Iris pigment epithelial cell (primary cell): ENCODE results near the gene KRTAP20-2.

ENCODE experiments used
- DNase-seq: peaks from one replicate; pipeline ENCODE4 v3.0.0-alpha.2; 2011; ENCODE audit warnings: low read depth

The KRTAP20-2 gene

GRCh38 chr21:30634906-30635305, at the start of gene KRTAP20-2:
Gene KRTAP20-2 (plus strand): TSS chr21:30635206. CDS start chr21:30635264, 58 bp downstream.
- no peak for DNase-seq

DNA sequence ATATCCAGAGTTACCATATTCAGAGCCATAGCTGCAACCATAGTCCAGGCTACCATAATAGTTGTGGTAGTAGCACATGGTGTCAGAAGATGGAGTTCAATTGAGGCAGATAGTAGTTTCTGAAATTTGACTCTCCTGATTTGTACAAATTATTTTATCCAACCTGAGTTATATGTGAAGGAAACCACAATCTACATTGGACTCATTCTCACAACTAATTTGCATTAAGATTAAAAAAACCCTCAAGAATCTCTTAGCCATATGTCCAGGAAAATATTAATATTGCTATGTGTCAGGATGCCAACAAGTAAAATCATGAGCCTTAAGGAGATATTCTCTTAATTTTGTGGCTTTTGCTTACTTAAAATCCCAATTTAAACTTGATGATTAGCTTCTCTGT, 44.7 kb upstream of the KRTAP20-2 start, which contains the start of gene KRTAP22-2:
TSS of gene KRTAP22-2 (minus strand) at position 101 of the 400 bp plus-strand sequence.
- DNase-seq, result no peak

- DNase-seq, result no peak
Measured at GRCh38 chr21:30592140-30592539, 42.9 kb upstream of the KRTAP20-2 start, which contains the start of gene KRTAP6-3. Gene KRTAP6-3 (plus strand): TSS chr21:30592440. CDS start chr21:30592446, 6 bp downstream.

- DNase-seq, result no peak
Measured at GRCh38 chr21:30598802-30599201, 36.2 kb upstream of the KRTAP20-2 start, which contains the start of gene KRTAP6-2. Gene KRTAP6-2 (minus strand): TSS chr21:30598902. CDS start chr21:30598874, 28 bp downstream.

GRCh38 chr21:30600787-30601186, 34.2 kb upstream of the KRTAP20-2 start, which contains the start of gene KRTAP22-1:
Gene KRTAP22-1 (plus strand): TSS chr21:30601087.
- no peak for DNase-seq

GRCh38 chr21:30605968-30606367, 29.0 kb upstream of the KRTAP20-2 start:
- DNase-seq, result no peak

GRCh38 chr21:30612132-30612531, 22.9 kb upstream of the KRTAP20-2 start:
- no peak for DNase-seq

DNA sequence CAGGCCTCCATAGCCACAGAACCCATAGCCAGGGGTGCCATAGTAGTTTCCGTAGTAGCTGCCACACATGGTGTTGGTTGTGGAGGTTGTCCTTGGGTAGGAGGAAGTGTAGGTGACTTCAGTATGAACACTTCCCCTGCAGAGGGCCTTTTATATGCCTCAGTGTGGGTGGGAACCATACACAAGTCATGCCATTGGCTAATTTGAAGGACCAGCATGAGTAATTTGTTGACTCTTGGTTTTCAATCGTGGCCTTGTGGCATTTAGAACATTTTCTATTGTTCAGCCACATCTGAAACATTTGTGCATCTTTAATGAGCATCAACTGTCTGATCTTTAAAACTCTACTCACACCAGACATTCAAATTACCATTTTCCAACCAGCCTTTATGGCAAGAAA, 21.2 kb upstream of the KRTAP20-2 start, which contains the start of gene KRTAP6-1:
TSS of gene KRTAP6-1 (minus strand) at position 95 of the 400 bp plus-strand sequence. CDS start at position 69, 26 bp downstream.
- DNase-seq, result no peak

- DNase-seq, result no peak
Measured at GRCh38 chr21:30615199-30615598, 19.8 kb upstream of the KRTAP20-2 start.

GRCh38 chr21:30616125-30616524, 18.9 kb upstream of the KRTAP20-2 start, which contains the start of gene KRTAP20-1:
Gene KRTAP20-1 (plus strand): TSS chr21:30616425. CDS start chr21:30616455, 30 bp downstream.
- no peak for DNase-seq

DNA sequence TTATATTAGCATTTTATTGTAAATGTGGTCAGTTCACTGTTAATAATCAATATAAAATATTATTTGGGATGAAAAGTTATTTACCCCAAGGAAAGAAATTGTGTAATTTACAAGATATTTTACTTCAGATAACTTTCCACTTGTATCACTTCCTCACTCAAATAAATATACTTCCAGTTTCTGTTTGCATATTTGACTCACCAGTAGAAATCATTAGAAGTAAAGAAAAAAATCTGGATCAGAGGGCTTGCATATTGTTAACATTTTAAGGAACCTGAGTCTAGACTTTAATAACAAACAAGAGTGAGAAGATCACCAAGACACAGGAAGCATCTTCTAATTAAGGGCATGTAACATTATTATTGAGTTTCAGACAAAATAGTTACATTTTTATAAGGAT, 14.9 kb upstream of the KRTAP20-2 start:
- no peak for DNase-seq

DNA sequence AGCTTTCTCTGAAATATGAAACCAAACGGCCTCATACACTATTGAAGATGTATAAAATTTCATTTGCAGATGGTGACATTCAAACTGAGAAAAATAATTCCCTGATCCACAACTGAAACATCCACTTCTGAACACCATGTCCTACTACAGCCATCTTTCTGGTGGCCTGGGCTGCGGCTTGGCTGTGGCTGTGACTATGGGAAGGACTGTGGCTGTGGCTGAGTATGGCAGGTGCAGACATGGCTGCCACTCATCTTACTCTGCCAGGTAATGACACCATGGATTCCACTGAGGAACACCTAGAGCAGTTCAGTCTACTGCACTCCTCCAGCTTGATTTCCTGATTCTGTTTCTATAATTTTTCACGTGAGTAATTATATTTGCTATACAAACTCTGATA, 14.5 kb upstream of the KRTAP20-2 start, which contains the start of gene KRTAP20-4:
TSS of gene KRTAP20-4 (plus strand) at position 106 of the 400 bp plus-strand sequence.
- DNase-seq, result no peak

DNA sequence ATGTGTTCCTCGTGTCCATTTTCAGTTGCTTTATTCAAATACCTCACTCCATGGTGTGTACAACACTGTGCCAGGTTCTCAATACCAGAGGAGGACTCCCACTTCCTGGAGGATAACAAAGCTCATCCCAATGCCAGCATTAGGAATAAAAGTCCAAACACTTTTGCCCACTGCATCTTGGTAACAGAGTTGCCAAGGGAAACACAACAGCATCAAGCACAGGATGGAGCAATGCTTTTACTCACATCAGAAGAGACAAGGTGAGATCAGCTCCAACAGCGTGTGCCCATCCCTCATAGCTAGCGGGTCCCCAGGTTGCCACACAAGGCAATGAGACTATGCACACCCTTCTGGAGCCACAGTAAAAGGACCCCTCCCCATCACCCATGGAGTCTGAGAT, 11.6 kb upstream of the KRTAP20-2 start:
- no peak for DNase-seq

DNA sequence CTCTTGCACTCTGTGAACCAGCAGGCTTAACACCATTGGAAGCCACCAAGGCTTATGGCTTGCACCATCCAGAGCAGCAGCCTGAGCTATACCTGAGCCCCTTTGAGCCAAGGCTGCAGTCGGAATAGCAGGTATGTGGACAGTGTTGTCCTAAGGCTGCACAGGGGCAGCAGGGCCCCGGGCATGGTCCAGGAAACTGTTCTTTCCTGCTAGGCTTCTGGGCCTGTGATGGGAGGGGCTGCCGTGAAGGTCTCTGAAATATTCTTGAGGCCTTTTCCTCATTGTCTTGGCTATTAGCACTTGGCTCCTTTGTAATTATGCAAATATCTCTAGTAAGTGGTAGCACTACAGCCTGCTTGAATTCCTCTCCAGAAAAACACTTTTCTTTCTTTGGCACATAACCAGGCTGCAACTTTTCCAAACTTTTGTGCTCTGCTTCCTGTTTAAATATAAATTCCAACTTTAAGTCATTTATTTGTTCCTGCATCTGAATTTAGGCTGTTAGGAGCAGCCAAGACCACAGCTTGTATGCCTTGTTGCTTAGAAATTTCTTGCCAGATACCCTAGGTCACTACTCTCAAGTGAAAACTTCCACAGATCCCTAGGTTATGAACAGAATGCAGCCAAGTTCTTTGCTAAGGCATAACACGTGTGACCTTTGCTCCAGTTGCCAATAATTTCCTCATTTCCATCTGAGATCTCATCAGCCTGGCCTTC, 9.4 kb upstream of the KRTAP20-2 start:
- no peak for DNase-seq

DNA sequence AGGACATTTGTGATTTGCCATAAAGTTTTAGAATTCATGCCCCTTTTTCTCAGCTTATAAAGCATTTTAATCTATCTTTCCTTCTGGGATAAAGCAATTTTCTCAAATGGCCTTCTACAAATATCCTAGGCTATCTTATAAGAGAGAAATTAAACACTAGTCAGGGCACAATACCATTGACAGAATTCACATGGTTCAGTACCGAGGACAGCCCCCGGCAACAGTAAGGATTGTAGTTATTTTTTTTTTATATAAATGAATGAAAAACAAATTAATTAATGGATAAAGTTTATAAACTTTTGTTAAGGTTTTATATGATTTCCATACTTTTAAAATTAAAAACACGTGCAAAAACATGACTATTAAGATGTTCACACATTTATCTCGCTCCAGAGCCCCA, 6.9 kb upstream of the KRTAP20-2 start:
- DNase-seq, result no peak

- peak; percentile 4 for DNase-seq
Measured at GRCh38 chr21:30629200-30629599, 5.8 kb upstream of the KRTAP20-2 start.

GRCh38 chr21:30638686-30639085, 3.7 kb downstream of the KRTAP20-2 start:
- DNase-seq, result no peak

DNA sequence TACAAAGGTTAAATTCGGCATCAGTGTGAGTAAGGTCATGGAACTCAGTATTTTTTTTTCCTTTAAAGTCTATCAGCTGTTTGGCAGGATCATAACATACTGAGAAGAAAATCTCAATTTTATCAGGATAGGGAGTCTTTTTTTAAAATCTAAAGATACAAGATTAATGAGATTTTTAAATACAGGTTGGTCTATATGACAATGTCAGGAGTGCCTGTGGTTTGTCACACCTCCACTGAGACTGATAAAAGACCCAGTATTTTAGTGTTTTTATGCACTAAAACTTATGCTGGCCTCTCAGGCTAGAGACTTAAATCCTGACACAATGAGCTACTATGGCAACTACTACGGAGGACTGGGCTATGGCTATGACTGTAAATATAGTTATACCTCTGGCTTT, 7.6 kb downstream of the KRTAP20-2 start, which contains the start of gene KRTAP20-3:
TSS of gene KRTAP20-3 (plus strand) at position 301 of the 400 bp plus-strand sequence.
- no peak for DNase-seq

DNA sequence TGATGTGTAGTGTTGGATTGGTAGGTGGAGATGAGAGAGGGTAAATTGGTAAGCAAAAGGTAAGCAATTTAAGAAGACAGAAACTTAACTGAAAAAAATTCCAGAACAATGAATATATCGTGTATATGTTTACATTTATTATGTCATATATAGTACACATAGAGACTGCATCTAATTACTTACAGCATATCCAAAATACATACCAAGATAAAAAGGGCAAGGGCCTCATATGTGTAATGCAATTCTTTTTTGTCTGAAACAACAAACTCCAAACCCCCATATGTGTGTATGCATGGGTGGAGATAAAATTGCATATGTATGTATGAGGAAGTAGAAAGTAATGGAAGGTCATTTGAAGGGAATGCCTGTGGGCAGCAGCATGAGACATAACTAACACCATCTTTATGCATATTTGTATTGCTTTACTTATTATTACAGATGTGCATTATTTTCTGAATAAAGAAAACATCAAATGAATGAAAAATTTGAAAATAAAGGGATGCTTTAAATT, 12.0 kb downstream of the KRTAP20-2 start:
- DNase-seq, result no peak

- no peak for DNase-seq
Measured at GRCh38 chr21:30652891-30653290, 17.9 kb downstream of the KRTAP20-2 start.

GRCh38 chr21:30668776-30669175, 33.8 kb downstream of the KRTAP20-2 start:
- DNase-seq, result no peak

- no peak for DNase-seq
Measured at GRCh38 chr21:30672985-30673650, 38.1 kb downstream of the KRTAP20-2 start.
